Mesodermal cell (in vitro differentiated cells): Measurements from ENCODE around the gene SHB.

ENCODE experiments used
- H3K27ac ChIP-seq: 2 replicates; pipeline ENCODE4 v1.7.0; 2013; ENCODE audit warnings: mild to moderate bottlenecking, low read depth, low read length, moderate library complexity; ENCODE audit not compliant: severe bottlenecking
- H3K36me3 ChIP-seq: 2 replicates; pipeline ENCODE4 v1.7.1; 2013; ENCODE audit warnings: mild to moderate bottlenecking, low read length, moderate library complexity; ENCODE audit not compliant: control insufficient read depth, insufficient read depth
- H3K4me1 ChIP-seq: one replicate; pipeline ENCODE4 v1.7.1; 2013; ENCODE audit warnings: mild to moderate bottlenecking, low read length; ENCODE audit not compliant: insufficient read depth, control insufficient read depth, poor library complexity, severe bottlenecking
- H3K4me3 ChIP-seq: 2 replicates; pipeline ENCODE4 v1.7.0; 2013; ENCODE audit warnings: low read length, control low read depth, mild to moderate bottlenecking; ENCODE audit not compliant: insufficient read depth, poor library complexity, severe bottlenecking; ENCODE audit errors: extremely low read depth
- H3K9me3 ChIP-seq: 2 replicates; pipeline ENCODE4 v1.7.1; 2013; ENCODE audit warnings: mild to moderate bottlenecking, low read length, moderate library complexity; ENCODE audit not compliant: control insufficient read depth
- WGBS, 2 experiments: methylation state at CpG; one replicate each; pipeline ENCODE4 v1.1.5; 2013; ENCODE audit warnings: missing lambda C conversion rate in 2 of 2; ENCODE audit not compliant: insufficient coverage in 2 of 2; 5-methylcytosine and 5-hydroxymethylcytosine counted together

Gene SHB

DNA sequence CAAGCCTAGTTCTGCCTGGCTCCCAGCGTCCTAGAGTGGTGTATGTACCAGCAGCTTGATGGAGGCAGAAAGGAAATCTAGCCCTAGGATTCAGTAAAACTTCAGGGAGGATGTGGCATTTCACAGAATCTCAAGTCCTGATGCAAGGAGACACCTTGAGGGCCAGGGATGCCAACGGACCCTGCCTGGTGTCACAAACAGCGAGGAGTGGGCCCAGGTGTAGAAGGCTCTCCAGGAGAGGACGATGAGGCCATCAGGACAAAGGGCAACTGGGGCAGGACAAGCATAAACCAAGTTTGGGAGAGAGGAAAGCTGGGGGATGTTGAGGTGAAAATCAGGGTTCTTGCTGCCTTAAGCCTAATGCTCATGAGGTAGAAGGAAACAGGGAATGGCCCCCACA lies 83.0 kb downstream of the SHB start:
- Histone ChIP-seq H3K9me3 (no peaks in the 10 kb centered on the region), H3K4me1 (peaks cover 30% of the 10 kb centered on the region), H3K36me3 (peaks cover 48% of the 10 kb centered on the region), H3K4me3 (no peak overlapping the region), H3K27ac (no peak overlapping the region)
- 92 to 96% methylated on average over 4 of the region's 4 CpGs for WGBS, 2 experiments

- peak overlapping the region; percentile 10 for H3K27ac ChIP-seq
- H3K4me1 ChIP-seq = peaks cover 29% of the 10 kb centered on the region
- WGBS, 2 experiments = 88 to 94% methylated on average over 21 to 22 of the region's 26 CpGs
- H3K36me3 ChIP-seq = peaks cover 38% of the 10 kb centered on the region
- no peaks in the 10 kb centered on the region for H3K9me3 ChIP-seq
- no peak overlapping the region for H3K4me3 ChIP-seq
These were observed 84.1 kb downstream of the SHB start for GRCh38 chr9:37984672-37985611.

- Histone ChIP-seq H3K36me3 (peaks cover 33% of the 10 kb centered on the region), H3K4me1 (peaks cover 30% of the 10 kb centered on the region), H3K27ac (no peak overlapping the region), H3K4me3 (no peak overlapping the region), H3K9me3 (no peaks in the 10 kb centered on the region)
- WGBS, 2 experiments = 87 to 100% methylated on average over 5 of the region's 5 CpGs
These were observed 84.8 kb downstream of the SHB start for GRCh38 chr9:37984278-37984671.

DNA sequence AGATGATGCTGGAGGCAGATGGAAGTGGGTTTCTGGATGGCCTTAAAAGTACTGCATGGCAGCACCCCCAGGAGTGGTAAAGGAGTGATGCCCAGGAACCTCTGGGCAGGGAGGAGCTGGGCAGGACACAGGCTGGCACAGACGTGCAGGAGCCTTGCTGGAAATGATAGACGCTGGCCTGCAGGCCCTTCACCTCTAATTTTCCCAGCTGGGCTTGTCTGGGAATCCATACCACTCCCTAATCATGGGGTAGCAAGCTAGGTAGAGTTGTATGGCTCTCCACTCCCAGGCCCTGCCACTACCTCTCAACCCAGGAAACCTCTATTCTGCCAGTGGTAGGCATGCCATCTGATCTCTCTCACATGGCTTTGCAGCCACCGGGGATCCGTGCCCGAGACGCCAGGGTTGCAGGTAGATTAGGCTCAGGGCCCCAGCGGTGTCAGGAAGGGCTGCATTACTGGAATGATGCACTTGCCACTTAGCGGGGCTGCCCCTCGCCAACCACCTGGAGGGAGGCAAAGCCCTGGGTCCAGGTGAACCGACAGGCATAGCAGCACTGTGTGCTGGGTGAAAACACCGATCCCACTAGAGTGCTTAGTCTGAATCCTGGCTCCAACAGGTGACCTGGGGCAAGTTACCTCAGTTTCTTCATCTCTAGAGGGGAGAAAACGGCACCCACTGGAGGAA lies 85.5 kb downstream of the SHB start:
- H3K9me3 ChIP-seq = no peaks in the 10 kb centered on the region
- H3K36me3 ChIP-seq = peaks cover 34% of the 10 kb centered on the region
- 92 to 94% methylated on average over 11 of the region's 12 CpGs for WGBS, 2 experiments
- H3K4me3 ChIP-seq = no peak overlapping the region
- peaks cover 34% of the 10 kb centered on the region for H3K4me1 ChIP-seq
- H3K27ac ChIP-seq = no peak overlapping the region

- peaks cover 54% of the 10 kb centered on the region for H3K36me3 ChIP-seq
- H3K4me1 ChIP-seq = peaks cover 25% of the 10 kb centered on the region
- no peaks in the 10 kb centered on the region for H3K9me3 ChIP-seq
- no peak overlapping the region for H3K27ac ChIP-seq
- H3K4me3 ChIP-seq = no peak overlapping the region
- 93 to 94% methylated on average over 2 to 3 of the region's 5 CpGs for WGBS, 2 experiments
These were observed 89.2 kb downstream of the SHB start for GRCh38 chr9:37979844-37980243.

GRCh38 chr9:37978983-37979382 lies 90.0 kb downstream of the SHB start:
- Histone ChIP-seq H3K9me3 (no peaks in the 10 kb centered on the region), H3K4me3 (no peak overlapping the region), H3K27ac (no peak overlapping the region), H3K4me1 (peaks cover 31% of the 10 kb centered on the region), H3K36me3 (peaks cover 57% of the 10 kb centered on the region)
- 92 to 95% methylated on average over 2 of the region's 3 CpGs for WGBS, 2 experiments

DNA sequence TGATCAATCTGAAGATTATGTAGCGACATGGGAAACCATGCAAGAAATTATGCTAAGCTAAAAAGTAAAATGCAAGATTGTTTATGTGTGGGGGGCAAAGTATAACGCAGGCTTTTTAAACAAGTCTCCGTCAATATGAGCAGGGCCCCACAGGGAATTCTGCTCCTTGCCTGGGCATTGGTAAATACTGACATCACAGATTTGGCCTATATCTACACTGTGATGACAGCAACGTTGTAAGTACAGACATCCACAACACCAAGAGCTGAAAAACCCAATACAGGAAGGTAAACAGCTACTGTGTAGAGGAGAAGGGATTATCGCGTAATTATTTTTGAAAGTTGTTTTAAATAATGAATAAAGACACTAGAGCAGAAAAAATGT lies 90.6 kb downstream of the SHB start:
- Histone ChIP-seq H3K4me1 (peaks cover 34% of the 10 kb centered on the region), H3K9me3 (no peaks in the 10 kb centered on the region), H3K4me3 (no peak overlapping the region), H3K27ac (no peak overlapping the region), H3K36me3 (peaks cover 57% of the 10 kb centered on the region)
- 83 to 95% methylated on average over 4 to 5 of the region's 6 CpGs for WGBS, 2 experiments

DNA sequence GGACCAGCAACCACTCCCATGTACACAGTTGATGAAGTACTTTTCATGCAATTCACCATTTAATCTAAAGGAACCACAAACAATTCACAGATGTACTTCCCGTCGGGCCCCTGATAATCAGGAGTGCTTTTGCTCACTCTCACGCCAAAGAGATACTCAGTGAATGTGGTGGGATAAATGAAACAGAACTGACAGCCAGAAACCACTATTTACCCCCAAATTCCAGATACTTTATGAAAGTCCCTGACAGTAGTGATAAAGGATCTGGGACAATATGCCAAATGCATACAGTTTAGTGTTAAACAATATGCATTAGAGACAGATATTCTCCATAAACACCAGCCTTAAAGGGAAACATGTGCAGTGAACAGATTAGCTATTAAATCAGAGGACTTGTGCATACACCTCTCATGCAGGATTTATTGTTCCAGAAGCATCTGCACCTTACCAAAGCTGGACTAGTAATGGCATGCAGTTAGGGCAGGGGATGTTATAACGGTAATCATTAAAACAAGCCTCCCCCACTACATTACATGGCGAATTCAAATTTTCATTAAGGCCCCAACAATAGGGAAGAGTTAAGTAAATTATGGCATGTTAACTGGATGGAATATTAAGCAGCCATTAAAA lies 91.1 kb downstream of the SHB start:
- H3K4me1 ChIP-seq = peaks cover 35% of the 10 kb centered on the region
- WGBS, 2 experiments = no CpG with 5 or more reads among the region's 5 CpGs
- no peak overlapping the region for H3K27ac ChIP-seq
- H3K4me3 ChIP-seq = no peak overlapping the region
- peaks cover 54% of the 10 kb centered on the region for H3K36me3 ChIP-seq
- no peaks in the 10 kb centered on the region for H3K9me3 ChIP-seq

DNA sequence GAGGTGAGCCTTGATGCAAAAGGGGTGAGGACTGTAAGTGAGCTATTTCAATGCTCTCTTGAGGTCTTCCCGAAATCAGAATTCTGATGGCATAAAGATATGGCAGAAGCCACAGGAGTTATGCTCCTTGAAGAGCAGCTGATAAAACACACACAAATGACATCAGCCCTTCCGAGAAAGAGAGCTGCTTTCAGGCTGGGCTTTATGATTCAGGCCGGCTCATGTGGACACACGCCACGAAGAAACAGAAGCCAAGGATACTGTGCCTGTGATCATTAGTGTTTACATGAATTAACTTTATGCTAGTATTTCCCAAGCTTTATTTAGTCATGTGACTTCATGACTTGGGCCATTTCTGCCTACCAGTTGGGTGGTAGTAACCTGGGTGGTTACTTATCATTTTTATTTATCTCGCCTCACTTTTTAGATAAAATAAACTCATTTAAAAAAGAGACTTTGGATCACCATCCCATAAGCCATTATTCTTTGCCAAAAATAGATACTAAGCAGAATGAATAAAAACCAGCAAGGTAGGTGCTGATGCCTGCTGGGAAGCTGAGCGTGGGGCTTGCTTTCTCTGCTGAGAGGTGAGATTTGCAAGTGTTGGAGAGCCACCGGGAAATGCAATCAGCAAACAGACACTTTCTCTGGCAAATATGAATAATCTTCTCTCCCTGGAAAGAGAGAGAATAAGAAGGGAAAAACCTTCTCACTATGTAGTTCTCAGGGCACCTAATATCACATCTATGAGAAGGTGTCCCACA lies 92.1 kb downstream of the SHB start:
- H3K9me3 ChIP-seq = no peaks in the 10 kb centered on the region
- peaks cover 54% of the 10 kb centered on the region for H3K36me3 ChIP-seq
- H3K27ac ChIP-seq = no peak overlapping the region
- H3K4me3 ChIP-seq = no peak overlapping the region
- H3K4me1 ChIP-seq = peaks cover 35% of the 10 kb centered on the region
- 92 to 97% methylated on average over 4 of the region's 8 CpGs for WGBS, 2 experiments

- H3K36me3 ChIP-seq = peaks cover 64% of the 10 kb centered on the region
- H3K9me3 ChIP-seq = no peaks in the 10 kb centered on the region
- H3K4me3 ChIP-seq = no peak overlapping the region
- no peak overlapping the region for H3K27ac ChIP-seq
- H3K4me1 ChIP-seq = peaks cover 37% of the 10 kb centered on the region
- WGBS, 2 experiments = 83 to 100% methylated on average over 1 to 2 of the region's 4 CpGs
These were observed 93.4 kb downstream of the SHB start for GRCh38 chr9:37975639-37976038.
